NB4 (cell line): Measurements from ENCODE around the gene ELAC2.

Experiments
- DNase-seq: peaks from one replicate; pipeline ENCODE4 v3.0.0; 2010; ENCODE audit warnings: low read depth
- H3K4me3 ChIP-seq: one replicate; pipeline ENCODE4 v1.5.1; 2011; ENCODE audit warnings: mild to moderate bottlenecking, low read depth, low read length, moderate library complexity
- CTCF ChIP-seq: IDR thresholded peaks from one replicate; pipeline ENCODE4 v1.5.1; 2012; ENCODE audit warnings: low read depth, low read length
- MAX ChIP-seq: IDR thresholded peaks from 2 replicates; pipeline ENCODE4 v1.6.1; 2011; ENCODE audit warnings: low read depth, low read length
- MYC ChIP-seq: IDR thresholded peaks from 2 replicates; pipeline ENCODE4 v1.6.1; 2011; ENCODE audit warnings: low read depth, low read length
- POLR2A ChIP-seq: IDR thresholded peaks from 2 replicates; pipeline ENCODE4 v1.6.1; 2011; ENCODE audit warnings: mild to moderate bottlenecking; ENCODE audit not compliant: insufficient read length; ENCODE audit errors: extremely low read depth

ELAC2 gene

GRCh38 chr17:13002761-13003453 is 14.9 kb downstream of the ELAC2 start:
- peak; percentile 71 for TF ChIP-seq CTCF
- TF ChIP-seq POLR2A, result no peak
- DNase-seq, result peak; percentile 61
- H3K4me3 ChIP-seq, result no peak overlapping the region

GRCh38 chr17:13001991-13002615 is 15.7 kb downstream of the ELAC2 start:
- TF ChIP-seq MAX (no peak), MYC (no peak), CTCF (no peak), POLR2A (no peak)
- DNase-seq, result no peak
- no peak overlapping the region for H3K4me3 ChIP-seq

DNA sequence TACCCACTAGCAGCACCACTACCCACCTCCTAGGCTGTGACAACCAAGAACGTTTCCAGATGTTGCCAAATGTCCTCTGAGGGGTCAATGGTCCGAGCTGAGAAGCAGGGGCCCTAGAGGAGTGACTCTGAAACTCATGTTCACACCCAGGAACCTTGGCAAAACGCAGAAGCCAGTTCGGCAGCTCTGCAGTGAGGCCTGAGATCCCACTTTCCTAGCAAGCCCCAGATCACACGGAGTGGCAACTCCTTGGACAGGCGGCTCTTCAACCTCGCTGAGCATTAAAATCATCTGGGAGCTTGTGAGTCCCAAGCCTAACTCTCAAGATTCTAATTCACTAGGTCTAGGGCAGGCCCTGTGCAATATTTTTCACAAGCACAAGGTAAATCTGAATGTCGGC is 17.3 kb downstream of the ELAC2 start:
- H3K4me3 ChIP-seq, result no peak overlapping the region
- DNase-seq, result no peak
- TF ChIP-seq POLR2A (no peak), MYC (no peak), CTCF (no peak), MAX (no peak)

DNA sequence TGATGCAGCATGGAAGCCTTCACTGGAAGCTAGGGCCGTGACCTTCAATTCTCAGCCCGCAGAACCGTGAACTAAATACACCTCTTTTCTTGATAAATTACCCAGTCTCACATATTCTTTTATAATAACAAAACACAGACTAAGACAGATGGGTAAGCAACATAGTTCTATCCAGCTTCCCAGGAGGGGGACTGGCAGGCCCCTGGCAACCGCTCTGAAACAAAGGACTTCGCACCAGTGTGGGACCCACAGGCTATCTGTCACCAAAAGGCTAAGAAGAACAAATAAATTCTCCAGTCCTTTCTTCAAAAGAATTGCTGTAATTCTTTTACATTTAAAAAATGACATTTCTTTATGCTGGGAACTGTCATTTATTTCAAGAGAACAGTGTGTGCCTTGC is 19.0 kb downstream of the ELAC2 start:
- no peak overlapping the region for H3K4me3 ChIP-seq
- TF ChIP-seq MAX (no peak), MYC (no peak), CTCF (no peak), POLR2A (no peak)
- DNase-seq, result no peak

GRCh38 chr17:12998461-12998860 is 19.4 kb downstream of the ELAC2 start:
- DNase-seq, result no peak
- no peak overlapping the region for H3K4me3 ChIP-seq
- TF ChIP-seq CTCF, result no peak
- TF ChIP-seq MAX, result no peak
- no peak for TF ChIP-seq MYC
- TF ChIP-seq POLR2A, result no peak
